ENCODE results near the gene TMEM181.

The TMEM181 gene

GRCh38 chr6:158622545-158623190 lies 62.8 kb downstream of the TMEM181 start:
- no peak for DNase-seq (ENCODE audit: low read depth)
- TF ChIP-seq CTCF (IDR thresholded peaks at IDR 0.05; ENCODE audit: control insufficient read depth, extremely low read depth, insufficient read depth), result no peak
- H3K4me3 ChIP-seq (ENCODE audit: low read depth, low read length), result no peak overlapping the region

- no peak for DNase-seq (ENCODE audit: low read depth)
- TF ChIP-seq CTCF (IDR thresholded peaks at IDR 0.05; ENCODE audit: control insufficient read depth, extremely low read depth, insufficient read depth), result no peak
- H3K4me3 ChIP-seq (ENCODE audit: low read depth, low read length), result no peak overlapping the region
These were observed 65.1 kb downstream of the TMEM181 start for GRCh38 chr6:158624684-158625682.

- no peak for DNase-seq (ENCODE audit: low read depth)
- TF ChIP-seq CTCF (IDR thresholded peaks at IDR 0.05; ENCODE audit: control insufficient read depth, extremely low read depth, insufficient read depth), result no peak
- H3K4me3 ChIP-seq (ENCODE audit: low read depth, low read length), result no peak overlapping the region
These were observed 66.0 kb downstream of the TMEM181 start for GRCh38 chr6:158625881-158626305.

- no peak for TF ChIP-seq CTCF (IDR thresholded peaks at IDR 0.05; ENCODE audit: control insufficient read depth, extremely low read depth, insufficient read depth)
- H3K4me3 ChIP-seq (ENCODE audit: low read depth, low read length), result no peak overlapping the region
- no peak for DNase-seq (ENCODE audit: low read depth)
These were observed 66.7 kb downstream of the TMEM181 start for GRCh38 chr6:158626360-158627167.

GRCh38 chr6:158627168-158627939 lies 67.5 kb downstream of the TMEM181 start:
- no peak overlapping the region for H3K4me3 ChIP-seq (ENCODE audit: low read depth, low read length)
- TF ChIP-seq CTCF (IDR thresholded peaks at IDR 0.05; ENCODE audit: control insufficient read depth, extremely low read depth, insufficient read depth), result no peak

GRCh38 chr6:158627940-158628211 lies 68.0 kb downstream of the TMEM181 start:
- no peak for TF ChIP-seq CTCF (IDR thresholded peaks at IDR 0.05; ENCODE audit: control insufficient read depth, extremely low read depth, insufficient read depth)
- no peak overlapping the region for H3K4me3 ChIP-seq (ENCODE audit: low read depth, low read length)
- no peak for DNase-seq (ENCODE audit: low read depth)

More at GRCh38 chr6:158627168-158627939, 67.5 kb downstream of the TMEM181 start:
- DNase-seq (ENCODE audit: low read depth), result no peak

All from LNCaP clone FGC (cell line).